GM23248 (cell line): ENCODE measurements around the gene LRRN4CL. TPM values are rescaled to one million over a fixed set of nuclear protein-coding genes. Genes with fewer than 3 reads are reported as not detected.

Experiments used
- DNase-seq: peaks from one replicate; pipeline ENCODE4 v3.0.0-alpha.2; 2015
- H2AFZ ChIP-seq: fragments of 200-600 bp; sonication (generic); 2 replicates; pipeline ENCODE4 v1.6.1; 2016; ENCODE audit warnings: antibody characterized with exemption
- H3F3A ChIP-seq: fragments of 200-600 bp; sonication (generic); 2 replicates; pipeline ENCODE4 v1.6.1; 2016; ENCODE audit warnings: mild to moderate bottlenecking, antibody characterized with exemption, mixed run types; ENCODE audit not compliant: insufficient read depth
- H3K27ac ChIP-seq: fragments of 200-600 bp; sonication (generic); 2 replicates; pipeline ENCODE4 v1.5.1; 2016; ENCODE audit warnings: mild to moderate bottlenecking
- H3K27me3 ChIP-seq: fragments of 200-600 bp; sonication (generic); replicated peaks from 2 replicates; pipeline ENCODE4 v1.6.1; 2016; ENCODE audit warnings: mild to moderate bottlenecking; ENCODE audit not compliant: insufficient read depth
- H3K36me3 ChIP-seq: fragments of 200-600 bp; sonication (generic); 2 replicates; pipeline ENCODE4 v1.6.1; 2016; ENCODE audit warnings: low read depth, mild to moderate bottlenecking
- H3K4me1 ChIP-seq: fragments of 200-600 bp; sonication (generic); 2 replicates; pipeline ENCODE4 v1.6.1; 2016; ENCODE audit warnings: mild to moderate bottlenecking; ENCODE audit not compliant: insufficient read depth
- H3K4me2 ChIP-seq: fragments of 200-600 bp; sonication (generic); one replicate; pipeline ENCODE4 v1.6.1; 2016; ENCODE audit warnings: mild to moderate bottlenecking; ENCODE audit not compliant: unreplicated experiment
- H3K4me3 ChIP-seq: fragments of 200-600 bp; sonication (generic); 2 replicates; pipeline ENCODE4 v1.5.1; 2016; ENCODE audit warnings: mild to moderate bottlenecking
- H3K79me2 ChIP-seq: fragments of 200-600 bp; sonication (generic); 2 replicates; pipeline ENCODE4 v1.6.1; 2016; ENCODE audit warnings: mild to moderate bottlenecking; ENCODE audit not compliant: insufficient read depth
- H3K9ac ChIP-seq: fragments of 200-600 bp; sonication (generic); 2 replicates; pipeline ENCODE4 v1.6.1; 2016; ENCODE audit warnings: mild to moderate bottlenecking
- H3K9me2 ChIP-seq: fragments of 200-600 bp; sonication (generic); 2 replicates; pipeline ENCODE4 v1.6.1; 2016; ENCODE audit warnings: mixed run types, mild to moderate bottlenecking, moderate library complexity; ENCODE audit not compliant: insufficient read depth
- H3K9me3 ChIP-seq: fragments of 200-600 bp; sonication (generic); one replicate; pipeline ENCODE4 v1.6.1; 2017; ENCODE audit warnings: low read depth
- H4K20me1 ChIP-seq: fragments of 200-600 bp; sonication (generic); 2 replicates; pipeline ENCODE4 v1.6.0; 2016; ENCODE audit not compliant: insufficient read depth
- EZH2 ChIP-seq: fragments of 200-600 bp; sonication (generic); IDR thresholded peaks from 2 replicates; pipeline ENCODE4 v1.6.1; 2018; ENCODE audit warnings: antibody characterized with exemption, mild to moderate bottlenecking; ENCODE audit not compliant: insufficient read depth, poor library complexity, severe bottlenecking
- EZH2phosphoT487 ChIP-seq: fragments of 200-600 bp; sonication (generic); IDR thresholded peaks from 2 replicates; pipeline ENCODE4 v1.6.1; 2018; ENCODE audit warnings: antibody characterized with exemption, moderate library complexity, mild to moderate bottlenecking, low read depth; ENCODE audit not compliant: insufficient read depth
- WGBS, 2 experiments: methylation state at CpG; one replicate each; pipeline ENCODE4 v1.1.6; 2015 to 2017; ENCODE audit warnings: low lambda C conversion rate in 2 of 2, low coverage in 1 of 2; ENCODE audit errors: missing lambda C conversion rate in 2 of 2; 5-methylcytosine and 5-hydroxymethylcytosine counted together
- in situ Hi-C: fragments of 300-500 bp; cut with MboI; formaldehyde crosslinking; loops from 2 replicates; pipeline ENCODE4 v1.15.0; 2020
- polyA plus RNA-seq: library from polyadenylated mRNA; unstranded; fragments of >200 nt; fragmentation: Nextera tagmentation; extraction: Ambion mirVana; gene quantifications from 2 replicates; pipeline ENCODE4 v1.2.1, GENCODE V29; 2016
- total RNA-seq: library from RNA; depleted of rRNA; stranded (reverse); fragments of >200 nt; shearing (Covaris generic); gene quantifications from 2 replicates; pipeline ENCODE4 v1.2.3, GENCODE V29; 2014

Gene LRRN4CL
- total and polyA plus RNA-seq, 2 experiments from 2014 or later: 2.3 to 6.9 TPM

DNA sequence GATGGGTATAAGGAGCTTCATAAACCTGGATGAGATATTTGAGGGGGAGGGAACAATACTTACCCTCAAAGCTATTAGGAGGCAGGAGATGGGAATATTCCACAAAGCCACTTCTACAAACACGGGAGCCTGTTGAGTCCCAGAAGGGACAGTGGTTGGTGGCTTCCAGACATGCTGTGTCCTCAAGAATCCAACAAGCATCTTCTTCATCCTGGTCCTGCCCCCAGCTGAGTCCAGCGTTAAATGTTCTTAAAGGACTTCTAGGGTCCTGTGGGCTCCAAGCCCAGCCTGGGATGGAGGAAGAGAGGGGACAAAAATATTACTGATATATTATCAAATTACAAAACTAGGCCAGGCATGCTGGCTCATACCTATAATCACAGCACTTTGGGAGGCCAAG, 21.9 kb downstream of the LRRN4CL start:
- Histone ChIP-seq H3K9ac (peak overlapping the region; percentile 87), H3K27ac (peak overlapping the region; percentile 72; the same call in 1 of the 2 replicates), H2AFZ (no peak overlapping the region), H3K4me2 (peak overlapping the region; percentile 90), H3K4me3 (0 out of 2 replicates have a peak overlapping the region, but pooled peaks have one; percentile 84), H3K9me3 (no peaks in the 10 kb centered on the region), H3K27me3 (no peaks in the 10 kb centered on the region), H3K9me2 (no peaks in the 10 kb centered on the region), H4K20me1 (no peaks in the 10 kb centered on the region), H3K4me1 (peaks cover 13% of the 10 kb centered on the region), H3K79me2 (peaks cover 60% of the 10 kb centered on the region), H3K36me3 (0 out of 2 replicates have a peak, but pooled peaks cover 5% of the 10 kb centered on the region), H3F3A (peaks cover 30% of the 10 kb centered on the region)
- in situ Hi-C loops: no loop called here
- 68 to 70% methylated on average over 2 of the region's 2 CpGs for WGBS, 2 experiments
- no peak for TF ChIP-seq EZH2phosphoT487
- TF ChIP-seq EZH2: no peak
- no peak for DNase-seq

DNA sequence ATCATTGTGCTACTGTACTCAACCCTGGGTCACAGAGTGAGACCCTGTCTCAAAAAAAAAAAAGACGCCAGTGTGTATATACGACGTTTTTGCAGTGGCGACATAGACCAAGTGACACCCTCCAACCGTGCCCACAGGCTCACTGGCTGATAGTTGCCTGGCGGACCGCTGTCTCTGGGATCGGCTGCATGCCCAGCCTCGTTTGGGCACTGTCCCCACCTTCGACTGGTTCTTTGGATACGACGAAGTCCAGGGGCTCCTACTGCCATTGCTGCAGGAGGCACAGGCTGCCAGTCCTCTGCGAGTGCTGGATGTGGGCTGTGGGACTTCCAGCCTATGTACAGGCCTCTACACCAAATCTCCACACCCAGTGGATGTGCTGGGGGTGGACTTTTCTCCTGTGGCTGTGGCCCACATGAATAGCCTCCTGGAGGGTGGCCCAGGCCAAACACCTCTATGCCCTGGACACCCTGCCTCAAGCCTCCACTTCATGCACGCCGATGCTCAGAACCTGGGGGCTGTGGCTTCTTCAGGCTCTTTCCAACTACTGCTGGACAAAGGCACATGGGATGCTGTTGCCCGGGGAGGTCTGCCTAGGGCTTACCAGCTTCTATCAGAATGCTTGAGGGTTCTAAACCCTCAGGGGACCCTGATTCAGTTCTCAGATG, 22.9 kb downstream of the LRRN4CL start:
- H3K36me3 ChIP-seq: 0 out of 2 replicates have a peak, but pooled peaks cover 5% of the 10 kb centered on the region
- peak overlapping the region; percentile 84 for H3K4me3 ChIP-seq
- in situ Hi-C loops: no loop called here
- peak overlapping the region; percentile 72 for H3K27ac ChIP-seq
- no peaks in the 10 kb centered on the region for H4K20me1 ChIP-seq
- H3F3A ChIP-seq: peaks cover 30% of the 10 kb centered on the region
- 17 to 18% methylated on average over 16 of the region's 16 CpGs for WGBS, 2 experiments
- no peak for TF ChIP-seq EZH2phosphoT487
- no peak for TF ChIP-seq EZH2
- H3K27me3 ChIP-seq: no peaks in the 10 kb centered on the region
- no peaks in the 10 kb centered on the region for H3K9me3 ChIP-seq
- peak overlapping the region; percentile 87 for H3K9ac ChIP-seq
- no peak overlapping the region for H2AFZ ChIP-seq
- H3K79me2 ChIP-seq: peaks cover 59% of the 10 kb centered on the region
- H3K9me2 ChIP-seq: no peaks in the 10 kb centered on the region
- peak; percentile 29 for DNase-seq
- peak overlapping the region; percentile 90 for H3K4me2 ChIP-seq
- H3K4me1 ChIP-seq: peaks cover 12% of the 10 kb centered on the region

DNA sequence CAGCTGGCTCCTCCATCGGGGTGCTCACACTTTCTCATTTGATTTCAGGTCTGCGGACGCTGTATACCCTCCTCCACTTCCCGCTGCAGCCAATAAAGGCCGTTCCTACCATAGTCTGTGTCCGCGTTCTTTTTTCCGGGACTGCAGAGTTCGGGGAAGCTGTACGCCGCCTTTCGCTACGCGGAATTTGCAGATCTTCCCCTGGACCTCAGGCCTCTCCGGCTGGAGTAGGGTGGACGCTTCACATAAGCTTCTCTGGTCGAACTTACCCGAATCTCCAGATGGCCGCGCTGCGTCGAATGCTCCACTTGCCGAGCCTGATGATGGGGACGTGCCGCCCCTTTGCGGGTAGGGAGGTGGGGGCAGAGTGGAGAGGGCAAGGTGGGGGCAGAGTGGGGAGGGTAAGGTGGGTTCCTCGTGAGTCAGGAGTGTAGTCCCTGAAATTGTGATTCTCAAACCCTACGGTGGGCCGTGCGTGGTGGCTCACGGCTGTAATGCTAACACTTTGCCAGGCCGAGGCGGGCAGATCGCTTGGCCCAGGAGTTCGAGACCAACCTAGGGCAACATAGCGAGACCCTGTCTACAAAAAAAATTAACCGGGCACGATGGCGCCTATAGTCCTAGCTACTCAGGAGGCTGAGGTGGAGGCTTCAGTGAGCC, 23.6 kb downstream of the LRRN4CL start:
- no peaks in the 10 kb centered on the region for H4K20me1 ChIP-seq
- 0 to 1% methylated on average over 32 to 39 of the region's 39 CpGs for WGBS, 2 experiments
- in situ Hi-C loops: no loop called here
- H3K4me2 ChIP-seq: peak overlapping the region; percentile 90
- H3K27ac ChIP-seq: peak overlapping the region; percentile 72
- DNase-seq: peak; percentile 80
- H3K9ac ChIP-seq: peak overlapping the region; percentile 87
- H3K9me2 ChIP-seq: no peaks in the 10 kb centered on the region
- no peak for TF ChIP-seq EZH2phosphoT487
- no peak for TF ChIP-seq EZH2
- 0 out of 2 replicates have a peak, but pooled peaks cover 5% of the 10 kb centered on the region for H3K36me3 ChIP-seq
- H3K9me3 ChIP-seq: no peaks in the 10 kb centered on the region
- H3K79me2 ChIP-seq: peaks cover 56% of the 10 kb centered on the region
- peaks cover 30% of the 10 kb centered on the region for H3F3A ChIP-seq
- peak overlapping the region; percentile 84 for H3K4me3 ChIP-seq
- H3K4me1 ChIP-seq: peaks cover 12% of the 10 kb centered on the region
- H3K27me3 ChIP-seq: no peaks in the 10 kb centered on the region
- H2AFZ ChIP-seq: no peak overlapping the region

DNA sequence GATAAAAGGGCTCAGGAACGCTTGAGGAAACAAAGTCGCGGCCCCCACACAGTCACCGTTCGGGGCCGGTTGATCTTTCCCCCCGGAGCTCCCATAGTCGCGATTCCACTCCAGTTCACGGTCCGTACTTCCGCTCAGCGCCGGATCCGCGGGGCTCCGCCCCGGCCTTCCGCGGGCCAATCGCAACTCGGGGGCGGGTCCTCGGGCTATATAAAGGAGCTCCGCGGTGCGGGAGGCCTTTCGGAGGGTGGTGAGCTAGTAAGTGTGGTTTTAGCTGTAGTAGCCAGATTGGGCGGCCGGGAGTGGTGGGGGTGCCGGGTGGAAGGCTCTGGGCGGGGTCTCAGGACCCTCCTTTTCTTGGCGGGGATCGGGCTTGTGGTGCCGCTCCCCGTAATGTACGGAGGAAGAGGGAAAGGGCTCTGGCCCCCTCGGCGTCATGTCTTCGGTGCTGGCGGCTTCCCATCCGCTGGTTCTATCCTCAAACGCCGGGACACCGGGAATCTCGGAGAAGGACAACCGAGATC, 24.2 kb downstream of the LRRN4CL start, which contains the start of the genes C11orf98 and CSKMT:
Gene C11orf98, minus strand, starts transcription at position 136 of the 524 bp plus-strand sequence. Its CDS starts 41 bp downstream, at position 95.
Gene CSKMT, plus strand, starts transcription at position 238 of the 524 bp plus-strand sequence. CDS start 568 bp downstream, outside the sequence.
- H3K4me2 ChIP-seq: peak within 1 kb of the TSS; percentile 90
- no peaks in the 10 kb centered on the region for H3K9me2 ChIP-seq
- no peaks in the 10 kb centered on the region for H3K9me3 ChIP-seq
- in situ Hi-C loops: no loop called here
- peak; percentile 96 for DNase-seq
- H4K20me1 ChIP-seq: no peaks in the 10 kb centered on the region
- peak within 1 kb of the TSS; percentile 72 for H3K27ac ChIP-seq
- H3K27me3 ChIP-seq: no peaks in the 10 kb centered on the region
- H3K4me1 ChIP-seq: peaks cover 12% of the 10 kb centered on the region
- H2AFZ ChIP-seq: peak within 1 kb of the TSS; percentile 84
- H3F3A ChIP-seq: peaks cover 26% of the 10 kb centered on the region
- H3K4me3 ChIP-seq: peak within 1 kb of the TSS; percentile 84
- H3K79me2 ChIP-seq: peaks cover 50% of the 10 kb centered on the region
- WGBS, 2 experiments: 1% methylated on average over 43 to 47 of the region's 47 CpGs
- H3K36me3 ChIP-seq: 0 out of 2 replicates have a peak, but pooled peaks cover 5% of the 10 kb centered on the region
- TF ChIP-seq EZH2 (no peak), EZH2phosphoT487 (no peak)
- peak within 1 kb of the TSS; percentile 87 for H3K9ac ChIP-seq
